Measurements from ENCODE around the gene PDE4D. TPM values are rescaled to one million over a fixed set of nuclear protein-coding genes. Genes with fewer than 3 reads are reported as not detected.

The PDE4D gene
- total RNA-seq, 1 experiment from 2014 or later: 2.4 TPM

- Histone ChIP-seq H3K36me3 (ENCODE audit: control insufficient read depth, insufficient read depth, low read length) (no peaks in the 10 kb centered on the region), H3K4me3 (ENCODE audit: low read depth in 2 of 2, low read length in 2 of 2) (no peak overlapping the region), H3K27ac (ENCODE audit: low read length) (no peak overlapping the region), H3K27me3 (ENCODE audit: control insufficient read depth, insufficient read depth, low read length) (no peaks in the 10 kb centered on the region), H3K4me1 (ENCODE audit: control insufficient read depth, insufficient read depth, low read length) (no peaks in the 10 kb centered on the region), H3K9me3 (ENCODE audit: control insufficient read depth, insufficient read depth, low read depth, low read length) (no peaks in the 10 kb centered on the region)
- TF ChIP-seq POLR2AphosphoS5 (IDR thresholded peaks at IDR 0.05; ENCODE audit: low read depth, low read length) (no peak), REST (IDR thresholded peaks at IDR 0.05; ENCODE audit: insufficient read depth in 1 of 2, low read depth in 2 of 2, low read length in 1 of 2) (no peak), TCF7L2 (IDR thresholded peaks at IDR 0.05; ENCODE audit: low read depth, low read length) (no peak), SIN3A (IDR thresholded peaks at IDR 0.05; ENCODE audit: borderline replicate concordance, insufficient read depth, low read depth, low read length) (no peak)
- TF ChIP-seq, protein P1, sequence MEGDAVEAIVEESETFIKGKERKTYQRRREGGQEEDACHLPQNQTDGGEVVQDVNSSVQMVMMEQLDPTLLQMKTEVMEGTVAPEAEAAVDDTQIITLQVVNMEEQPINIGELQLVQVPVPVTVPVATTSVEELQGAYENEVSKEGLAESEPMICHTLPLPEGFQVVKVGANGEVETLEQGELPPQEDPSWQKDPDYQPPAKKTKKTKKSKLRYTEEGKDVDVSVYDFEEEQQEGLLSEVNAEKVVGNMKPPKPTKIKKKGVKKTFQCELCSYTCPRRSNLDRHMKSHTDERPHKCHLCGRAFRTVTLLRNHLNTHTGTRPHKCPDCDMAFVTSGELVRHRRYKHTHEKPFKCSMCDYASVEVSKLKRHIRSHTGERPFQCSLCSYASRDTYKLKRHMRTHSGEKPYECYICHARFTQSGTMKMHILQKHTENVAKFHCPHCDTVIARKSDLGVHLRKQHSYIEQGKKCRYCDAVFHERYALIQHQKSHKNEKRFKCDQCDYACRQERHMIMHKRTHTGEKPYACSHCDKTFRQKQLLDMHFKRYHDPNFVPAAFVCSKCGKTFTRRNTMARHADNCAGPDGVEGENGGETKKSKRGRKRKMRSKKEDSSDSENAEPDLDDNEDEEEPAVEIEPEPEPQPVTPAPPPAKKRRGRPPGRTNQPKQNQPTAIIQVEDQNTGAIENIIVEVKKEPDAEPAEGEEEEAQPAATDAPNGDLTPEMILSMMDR (IDR thresholded peaks at IDR 0.05): no peak
- DNase-seq (ENCODE audit: low read depth, low spot score) (no peak), ATAC-seq (no peak)
- BruUV-seq (replicated peaks): no TSS peak
- CTCF ChIA-PET: no interaction called here
- intact Hi-C loops (cut with micrococcal nuclease; ENCODE audit: unreplicated experiment) (no loop called here), in situ Hi-C loops (cut with HindIII; ENCODE audit: low pct_unique_long_range_greater_than_20kb, low sequenced_read_pairs) (no loop called here)
- POLR2A ChIA-PET: no interaction called here
Measured at GRCh38 chr5:59722874-59723273, 170.7 kb downstream of the PDE4D start.

DNA sequence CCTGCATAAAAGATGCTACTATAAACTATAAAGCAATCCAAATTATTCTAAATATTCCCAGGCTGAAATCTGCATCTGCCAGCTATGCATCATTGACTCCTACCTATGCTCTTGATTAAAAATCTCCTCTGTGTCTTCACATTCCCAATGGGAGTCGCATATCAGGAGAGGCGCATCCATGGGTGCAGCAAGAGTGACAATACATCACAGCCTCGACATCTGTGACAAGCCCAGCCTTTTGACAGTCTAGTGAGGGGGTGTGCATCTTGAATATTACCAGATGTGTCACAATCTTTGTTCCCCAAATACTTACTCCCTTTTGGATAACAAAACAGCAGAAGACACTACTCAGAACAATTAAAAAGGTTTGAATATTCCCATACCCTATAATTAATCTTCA lies 171.8 kb downstream of the PDE4D start:
- POLR2A ChIA-PET: no interaction called here

More for the DNA sequence above, 171.8 kb downstream of the PDE4D start:
- intact Hi-C loops (cut with micrococcal nuclease; ENCODE audit: unreplicated experiment): no loop called here
- Histone ChIP-seq H3K27ac (ENCODE audit: low read length) (no peak overlapping the region), H3K27me3 (ENCODE audit: control insufficient read depth, insufficient read depth, low read length) (no peaks in the 10 kb centered on the region), H3K9me3 (ENCODE audit: control insufficient read depth, insufficient read depth, low read depth, low read length) (no peaks in the 10 kb centered on the region), H3K4me1 (ENCODE audit: control insufficient read depth, insufficient read depth, low read length) (no peaks in the 10 kb centered on the region), H3K4me3 (ENCODE audit: low read depth in 2 of 2, low read length in 2 of 2) (no peak overlapping the region), H3K36me3 (ENCODE audit: control insufficient read depth, insufficient read depth, low read length) (no peaks in the 10 kb centered on the region)
- CTCF ChIA-PET: no interaction called here
- TF ChIP-seq POLR2AphosphoS5 (IDR thresholded peaks at IDR 0.05; ENCODE audit: low read depth, low read length) (no peak), TCF7L2 (IDR thresholded peaks at IDR 0.05; ENCODE audit: low read depth, low read length) (no peak), SIN3A (IDR thresholded peaks at IDR 0.05; ENCODE audit: borderline replicate concordance, insufficient read depth, low read depth, low read length) (no peak), REST (IDR thresholded peaks at IDR 0.05; ENCODE audit: insufficient read depth in 1 of 2, low read depth in 2 of 2, low read length in 1 of 2) (no peak)
- TF ChIP-seq, protein P1 (IDR thresholded peaks at IDR 0.05): no peak
- no peak for DNase-seq (ENCODE audit: low read depth, low spot score)
- in situ Hi-C loops (cut with HindIII; ENCODE audit: low pct_unique_long_range_greater_than_20kb, low sequenced_read_pairs): no loop called here
- ATAC-seq: no peak
- no TSS peak for BruUV-seq (replicated peaks)
